Measurements from ENCODE around the gene NOX5.

Gene NOX5

GRCh38 chr15:69084404-69085030, 70.0 kb downstream of the NOX5 start:
- DNase-seq (ENCODE audit: low spot score) = no peak
- TF ChIP-seq, protein P1, sequence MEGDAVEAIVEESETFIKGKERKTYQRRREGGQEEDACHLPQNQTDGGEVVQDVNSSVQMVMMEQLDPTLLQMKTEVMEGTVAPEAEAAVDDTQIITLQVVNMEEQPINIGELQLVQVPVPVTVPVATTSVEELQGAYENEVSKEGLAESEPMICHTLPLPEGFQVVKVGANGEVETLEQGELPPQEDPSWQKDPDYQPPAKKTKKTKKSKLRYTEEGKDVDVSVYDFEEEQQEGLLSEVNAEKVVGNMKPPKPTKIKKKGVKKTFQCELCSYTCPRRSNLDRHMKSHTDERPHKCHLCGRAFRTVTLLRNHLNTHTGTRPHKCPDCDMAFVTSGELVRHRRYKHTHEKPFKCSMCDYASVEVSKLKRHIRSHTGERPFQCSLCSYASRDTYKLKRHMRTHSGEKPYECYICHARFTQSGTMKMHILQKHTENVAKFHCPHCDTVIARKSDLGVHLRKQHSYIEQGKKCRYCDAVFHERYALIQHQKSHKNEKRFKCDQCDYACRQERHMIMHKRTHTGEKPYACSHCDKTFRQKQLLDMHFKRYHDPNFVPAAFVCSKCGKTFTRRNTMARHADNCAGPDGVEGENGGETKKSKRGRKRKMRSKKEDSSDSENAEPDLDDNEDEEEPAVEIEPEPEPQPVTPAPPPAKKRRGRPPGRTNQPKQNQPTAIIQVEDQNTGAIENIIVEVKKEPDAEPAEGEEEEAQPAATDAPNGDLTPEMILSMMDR (IDR thresholded peaks at IDR 0.05; ENCODE audit: extremely low read depth, missing control alignments) = no peak

DNA sequence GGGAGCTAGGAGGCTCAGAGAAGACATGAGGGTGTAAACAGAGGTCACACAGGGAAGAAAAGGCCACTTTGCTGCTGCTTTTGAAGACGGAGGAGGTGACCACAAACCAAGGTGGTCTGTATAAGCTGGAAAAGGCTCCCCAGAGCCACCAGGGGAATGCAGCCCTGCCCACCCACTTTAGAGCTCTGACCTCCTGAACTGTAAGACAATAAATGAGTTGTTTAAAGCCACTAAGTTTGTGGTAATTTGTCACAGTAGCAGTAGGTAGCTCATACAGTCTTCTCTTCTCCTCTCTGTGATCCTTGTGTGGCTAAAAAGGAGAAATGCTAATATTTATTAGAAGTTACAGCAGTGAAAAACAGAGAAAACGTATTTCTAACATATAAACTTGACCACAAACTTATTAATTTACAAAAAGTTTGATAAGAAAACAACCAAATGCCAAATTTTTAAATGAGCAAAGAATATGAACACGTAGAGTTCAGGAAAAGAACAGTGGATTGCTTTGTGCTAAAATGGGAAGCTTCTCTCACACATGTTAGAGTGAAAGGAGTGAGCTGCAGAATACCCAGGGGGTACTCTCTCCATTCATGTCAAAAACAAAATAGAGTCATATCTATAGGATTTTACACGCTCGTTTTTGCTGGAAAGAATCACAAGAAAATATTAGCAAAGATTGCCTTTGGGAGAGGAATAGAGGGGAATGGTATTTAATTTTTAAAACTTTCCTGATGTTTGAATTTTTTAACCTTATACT, 71.0 kb downstream of the NOX5 start:
- DNase-seq (ENCODE audit: low spot score) = no peak
- TF ChIP-seq, protein P1 (IDR thresholded peaks at IDR 0.05; ENCODE audit: extremely low read depth, missing control alignments) = no peak

- no peak for DNase-seq (ENCODE audit: low spot score)
- TF ChIP-seq, protein P1 (IDR thresholded peaks at IDR 0.05; ENCODE audit: extremely low read depth, missing control alignments) = no peak
Measured at GRCh38 chr15:69086427-69087204, 72.1 kb downstream of the NOX5 start.

DNA sequence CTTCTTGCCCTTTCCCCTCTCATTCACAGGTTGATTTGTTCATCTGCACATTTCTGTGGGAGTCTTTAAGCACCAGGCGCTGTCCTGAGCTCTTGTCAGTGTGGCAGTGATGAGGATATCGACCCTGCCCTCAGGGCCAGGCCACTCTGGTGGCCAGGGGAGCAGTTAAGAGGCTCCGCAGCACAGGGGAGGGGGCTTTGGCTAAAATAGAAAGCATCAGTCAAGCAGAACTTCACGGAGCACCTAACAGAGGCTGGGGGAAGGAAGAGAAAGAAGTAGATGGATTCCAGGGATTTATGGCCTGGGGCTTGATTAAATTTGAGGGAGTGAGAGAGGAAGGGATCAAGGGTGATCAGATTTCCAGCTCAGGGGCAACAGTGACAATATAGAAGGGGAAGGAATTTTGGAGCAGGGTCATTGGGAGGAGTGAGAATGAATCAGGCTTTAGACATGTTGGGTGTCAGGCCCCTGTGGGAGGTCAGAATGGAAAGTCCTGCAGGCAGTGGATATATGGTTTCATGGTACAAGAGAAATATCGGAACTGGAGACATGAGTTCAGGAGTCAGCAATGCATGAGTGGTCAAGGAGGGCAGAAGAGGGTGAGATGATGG, 73.0 kb downstream of the NOX5 start:
- TF ChIP-seq, protein P1 (IDR thresholded peaks at IDR 0.05; ENCODE audit: extremely low read depth, missing control alignments) = no peak
- no peak for DNase-seq (ENCODE audit: low spot score)

- DNase-seq (ENCODE audit: low spot score) = no peak
- TF ChIP-seq, protein P1 (IDR thresholded peaks at IDR 0.05; ENCODE audit: extremely low read depth, missing control alignments) = no peak
Measured at GRCh38 chr15:69088300-69088965, 73.9 kb downstream of the NOX5 start.

DNA sequence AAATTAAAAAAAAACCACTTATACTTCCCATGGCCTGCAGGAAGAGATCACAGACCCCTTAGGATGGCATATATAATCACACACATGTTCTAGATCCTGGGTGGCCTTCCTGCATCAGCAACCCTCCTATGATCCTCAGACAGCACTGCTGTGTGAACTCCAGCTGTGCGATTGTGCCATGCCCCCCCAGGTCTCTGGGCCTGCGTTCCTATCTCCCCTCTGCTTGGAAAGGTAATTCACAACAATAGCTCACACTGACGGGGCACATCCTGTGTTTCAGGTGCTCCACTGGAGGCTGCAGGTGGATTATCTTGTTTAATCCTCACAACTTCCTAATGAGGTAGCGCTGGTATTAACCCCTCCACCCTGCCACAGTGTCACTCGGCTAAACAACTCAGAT, 74.8 kb downstream of the NOX5 start:
- TF ChIP-seq, protein P1 (IDR thresholded peaks at IDR 0.05; ENCODE audit: extremely low read depth, missing control alignments) = no peak
- no peak for DNase-seq (ENCODE audit: low spot score)
